Parathyroid adenoma (tissue), 2 donors: ENCODE data around the gene ELANE.

Source experiments
- H2AFZ ChIP-seq: fragments of 300-600 bp; sonication (generic); one replicate; pipeline ENCODE4 v1.7.0; 2017; ENCODE audit warnings: antibody characterized with exemption, mild to moderate bottlenecking
- H3K27ac ChIP-seq: fragments of 300-600 bp; sonication (generic); one replicate; pipeline ENCODE4 v1.7.0; 2017
- H3K27me3 ChIP-seq: fragments of 300-600 bp; sonication (generic); one replicate; pipeline ENCODE4 v1.7.0; 2017; ENCODE audit warnings: low read length; ENCODE audit not compliant: control insufficient read depth, insufficient read depth
- H3K36me3 ChIP-seq: fragments of 300-600 bp; sonication (generic); one replicate; pipeline ENCODE4 v1.7.0; 2017; ENCODE audit warnings: low read length; ENCODE audit not compliant: control insufficient read depth, insufficient read depth
- H3K4me1 ChIP-seq: fragments of 300-600 bp; sonication (generic); one replicate; pipeline ENCODE4 v1.7.0; 2017; ENCODE audit warnings: control low read depth
- H3K4me2 ChIP-seq: fragments of 300-600 bp; sonication (generic); one replicate; pipeline ENCODE4 v1.7.0; 2017; ENCODE audit warnings: low read length
- H3K4me3 ChIP-seq: fragments of 300-600 bp; sonication (generic); one replicate; pipeline ENCODE4 v1.7.0; 2017; ENCODE audit warnings: low read depth, low read length
- H3K79me2 ChIP-seq: fragments of 300-600 bp; sonication (generic); one replicate; pipeline ENCODE4 v1.7.0; 2017; ENCODE audit warnings: control low read depth
- H3K9ac ChIP-seq: fragments of 300-600 bp; sonication (generic); one replicate; pipeline ENCODE4 v1.7.0; 2017; ENCODE audit warnings: mild to moderate bottlenecking
- H3K9me3 ChIP-seq: fragments of 300-600 bp; sonication (generic); one replicate; pipeline ENCODE4 v1.7.0; 2017; ENCODE audit warnings: low read length; ENCODE audit not compliant: control insufficient read depth
- CTCF ChIP-seq: fragments of 300-600 bp; sonication (generic); IDR thresholded peaks from one replicate; pipeline ENCODE4 v1.7.0; 2017; ENCODE audit warnings: antibody characterized with exemption, mild to moderate bottlenecking
- donor health status: primary hyperparathyroidism.

Gene ELANE

GRCh38 chr19:901216-902092 is 49.4 kb downstream of the ELANE start:
- no peaks in the 10 kb centered on the region for H3K9me3 ChIP-seq
- H3K4me1 ChIP-seq, result no peaks in the 10 kb centered on the region
- no peak overlapping the region for H3K4me3 ChIP-seq
- no peak overlapping the region for H2AFZ ChIP-seq
- no peaks in the 10 kb centered on the region for H3K79me2 ChIP-seq
- H3K4me2 ChIP-seq, result no peak overlapping the region
- H3K9ac ChIP-seq, result no peak overlapping the region
- no peak for TF ChIP-seq CTCF
- no peaks in the 10 kb centered on the region for H3K36me3 ChIP-seq
- no peaks in the 10 kb centered on the region for H3K27me3 ChIP-seq
- H3K27ac ChIP-seq, result no peak overlapping the region

- Histone ChIP-seq H3K79me2 (no peaks in the 10 kb centered on the region), H3K27ac (no peak overlapping the region)
- no peak for TF ChIP-seq CTCF
Measured at GRCh38 chr19:902093-902370, 49.9 kb downstream of the ELANE start.

GRCh38 chr19:902446-903226 is 50.5 kb downstream of the ELANE start:
- Histone ChIP-seq H3K36me3 (no peaks in the 10 kb centered on the region), H3K4me2 (no peak overlapping the region), H3K4me3 (no peak overlapping the region), H3K27ac (no peak overlapping the region), H3K9ac (no peak overlapping the region), H3K9me3 (no peaks in the 10 kb centered on the region), H3K79me2 (no peaks in the 10 kb centered on the region), H3K4me1 (no peaks in the 10 kb centered on the region), H2AFZ (no peak overlapping the region), H3K27me3 (no peaks in the 10 kb centered on the region)
- no peak for TF ChIP-seq CTCF

More at GRCh38 chr19:902093-902370, 49.9 kb downstream of the ELANE start:
- Histone ChIP-seq H3K4me1 (no peaks in the 10 kb centered on the region), H3K36me3 (no peaks in the 10 kb centered on the region), H3K4me2 (no peak overlapping the region), H2AFZ (no peak overlapping the region), H3K9me3 (no peaks in the 10 kb centered on the region), H3K9ac (no peak overlapping the region), H3K27me3 (no peaks in the 10 kb centered on the region), H3K4me3 (no peak overlapping the region)

- no peak overlapping the region for H3K4me3 ChIP-seq
- H3K79me2 ChIP-seq, result no peaks in the 10 kb centered on the region
- no peaks in the 10 kb centered on the region for H3K9me3 ChIP-seq
- no peaks in the 10 kb centered on the region for H3K27me3 ChIP-seq
- H2AFZ ChIP-seq, result no peak overlapping the region
- H3K4me2 ChIP-seq, result no peak overlapping the region
- no peaks in the 10 kb centered on the region for H3K36me3 ChIP-seq
- H3K4me1 ChIP-seq, result no peaks in the 10 kb centered on the region
- no peak for TF ChIP-seq CTCF
- no peak overlapping the region for H3K27ac ChIP-seq
- H3K9ac ChIP-seq, result no peak overlapping the region
Measured at GRCh38 chr19:903266-903797, 51.2 kb downstream of the ELANE start.
